OCI-LY3 (cell line): Measurements from ENCODE around the gene HINT3.

Source experiments
- H2AFZ ChIP-seq: fragments of 200-600, 300-600 bp; shearing (Covaris generic); 2 replicates; pipeline ENCODE4 v1.6.0; 2014; ENCODE audit warnings: antibody characterized with exemption, low read depth, low read length
- H3K27ac ChIP-seq: fragments of 200-600, 300-600 bp; sonication (generic); 2 replicates; pipeline ENCODE4 v1.5.1; 2014; ENCODE audit warnings: mild to moderate bottlenecking, low read length, moderate library complexity, mixed read lengths
- H3K27me3 ChIP-seq: fragments of 200-600, 300-600 bp; sonication (generic); 2 replicates; pipeline ENCODE4 v1.6.1; 2014; ENCODE audit warnings: low read depth, low read length, mixed read lengths
- H3K36me3 ChIP-seq: fragments of 200-600, 300-600 bp; sonication (generic); replicated peaks from 2 replicates; pipeline ENCODE3; 2014; ENCODE audit warnings: low read depth, low read length, mixed read lengths
- H3K4me1 ChIP-seq: fragments of 300-600, 200-600 bp; sonication (generic); 2 replicates; pipeline ENCODE4 v1.6.1; 2014; ENCODE audit warnings: low read length, mixed read lengths
- H3K4me2 ChIP-seq: fragments of 200-600, 300-600 bp; sonication (generic); 2 replicates; pipeline ENCODE4 v1.6.1; 2014; ENCODE audit warnings: low read length, mixed read lengths
- H3K4me3 ChIP-seq: fragments of 300-600, 200-600 bp; sonication (generic); 2 replicates; pipeline ENCODE4 v1.5.1; 2014; ENCODE audit warnings: antibody characterized with exemption, mild to moderate bottlenecking, low read length, moderate library complexity
- H3K79me2 ChIP-seq: fragments of 300-600, 200-600 bp; shearing (Covaris generic); 2 replicates; pipeline ENCODE4 v1.6.1; 2014; ENCODE audit warnings: mild to moderate bottlenecking, low read length, mixed read lengths
- H3K9ac ChIP-seq: fragments of 300-600, 200-600 bp; shearing (Covaris generic); 2 replicates; pipeline ENCODE4 v1.6.0; 2014; ENCODE audit warnings: mild to moderate bottlenecking, low read length, moderate library complexity
- H3K9me3 ChIP-seq: fragments of 200-600, 300-600 bp; shearing (Covaris generic); 2 replicates; pipeline ENCODE4 v1.6.1; 2014; ENCODE audit warnings: low read length, mixed read lengths; ENCODE audit not compliant: insufficient read depth
- H4K20me1 ChIP-seq: fragments of 200-600, 300-600 bp; sonication (generic); 2 replicates; pipeline ENCODE4 v1.6.1; 2016; ENCODE audit warnings: low read length, mixed read lengths; ENCODE audit not compliant: insufficient read depth
- CTCF ChIP-seq: fragments of 200-600, 300-600 bp; sonication (generic); IDR thresholded peaks from 2 replicates; pipeline ENCODE4 v1.5.1; 2014; ENCODE audit warnings: antibody characterized with exemption, low read length, low read depth
- EZH2phosphoT487 ChIP-seq: fragments of 200-600 bp; shearing (Covaris generic); IDR thresholded peaks from 2 replicates; pipeline ENCODE4 v1.6.1; 2018; ENCODE audit warnings: antibody characterized with exemption, mixed run types, low read depth

HINT3 gene

DNA sequence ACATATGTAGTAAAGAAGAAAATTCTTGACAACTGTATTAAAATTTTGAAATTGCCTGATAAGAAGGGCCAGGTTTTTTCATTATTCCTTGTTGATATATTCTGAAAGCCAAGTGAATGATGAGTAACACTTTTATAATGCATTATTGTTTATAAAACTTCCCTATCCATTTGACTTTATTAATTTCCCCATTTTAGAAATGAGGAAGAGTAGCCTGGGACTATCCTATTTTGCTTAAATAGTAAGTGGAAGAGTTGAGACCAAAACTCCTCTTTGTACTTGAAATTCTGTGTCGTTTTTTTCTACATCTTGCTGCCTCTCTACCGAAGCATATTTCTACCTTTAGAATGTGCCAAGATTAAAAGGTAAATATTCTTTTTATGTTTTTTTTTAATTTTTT is 69.4 kb downstream of the HINT3 start:
- Histone ChIP-seq H3K36me3 (peaks cover 3% of the 10 kb centered on the region), H3K27me3 (no peaks in the 10 kb centered on the region), H3K4me2 (no peak overlapping the region), H4K20me1 (no peaks in the 10 kb centered on the region), H3K79me2 (no peaks in the 10 kb centered on the region), H3K9ac (no peak overlapping the region), H3K4me1 (no peaks in the 10 kb centered on the region), H2AFZ (no peak overlapping the region), H3K9me3 (no peaks in the 10 kb centered on the region), H3K4me3 (no peak overlapping the region), H3K27ac (no peak overlapping the region)
- no peak for TF ChIP-seq EZH2phosphoT487
- TF ChIP-seq CTCF = no peak

DNA sequence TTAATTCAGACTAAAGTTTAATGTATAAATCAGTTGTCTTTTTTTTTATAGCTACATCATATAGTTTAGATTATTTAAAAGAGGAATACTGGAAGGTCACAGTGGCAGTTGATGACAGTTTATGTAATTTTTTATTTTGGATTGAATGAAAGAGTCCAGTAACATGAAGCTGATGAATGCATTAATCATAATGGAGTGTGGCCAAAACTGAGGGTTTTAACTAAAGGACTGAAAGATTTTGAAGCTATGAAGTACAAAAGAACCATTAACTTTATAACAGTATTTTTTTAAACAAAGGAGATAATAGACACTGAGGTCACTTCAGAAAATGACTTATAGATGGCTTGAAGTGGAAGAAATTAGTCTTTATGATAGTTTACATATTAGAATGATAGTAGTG is 71.0 kb downstream of the HINT3 start:
- Histone ChIP-seq H3K9me3 (no peaks in the 10 kb centered on the region), H3K36me3 (no peaks in the 10 kb centered on the region), H4K20me1 (no peaks in the 10 kb centered on the region), H3K27ac (no peak overlapping the region), H2AFZ (no peak overlapping the region), H3K9ac (no peak overlapping the region), H3K27me3 (no peaks in the 10 kb centered on the region), H3K4me2 (no peak overlapping the region), H3K4me1 (no peaks in the 10 kb centered on the region), H3K4me3 (no peak overlapping the region), H3K79me2 (no peaks in the 10 kb centered on the region)
- TF ChIP-seq CTCF (no peak), EZH2phosphoT487 (no peak)
